ENCODE results near the gene WDR70. TPM values are rescaled to one million over a fixed set of nuclear protein-coding genes. Genes with fewer than 3 reads are reported as not detected.

WDR70 gene
- total RNA-seq, 2 donors from 2014 or later: 26.7 to 28.6 TPM

- no peaks in the 10 kb centered on the region for H3K36me3 ChIP-seq
Observed at GRCh38 chr5:37724395-37725125, 345.4 kb downstream of the WDR70 start.

GRCh38 chr5:37725185-37725584 lies 346.1 kb downstream of the WDR70 start:
- intact Hi-C loops (cut with DNase I): no loop called here
- no peaks in the 10 kb centered on the region for H3K36me3 ChIP-seq
- TF ChIP-seq CTCF (IDR thresholded peaks at IDR 0.05): no peak

More at GRCh38 chr5:37724395-37725125, 345.4 kb downstream of the WDR70 start:
- no peak for TF ChIP-seq CTCF (IDR thresholded peaks at IDR 0.05)
- no peak for DNase-seq
- H3K9me3 ChIP-seq: no peaks in the 10 kb centered on the region
- H3K27ac ChIP-seq: no peak overlapping the region
- no peak overlapping the region for H3K4me3 ChIP-seq
- no peaks in the 10 kb centered on the region for H3K27me3 ChIP-seq
- intact Hi-C loops (cut with DNase I): no loop called here
- no peaks in the 10 kb centered on the region for H3K4me1 ChIP-seq
- H3K9ac ChIP-seq (ENCODE audit: low read depth in 2 of 2, low read length in 2 of 2): no peak overlapping the region

GRCh38 chr5:37727238-37727637 lies 348.1 kb downstream of the WDR70 start:
- H3K36me3 ChIP-seq: no peaks in the 10 kb centered on the region
- intact Hi-C loops (cut with DNase I): no loop called here
- no peak overlapping the region for H3K9ac ChIP-seq (ENCODE audit: low read depth in 2 of 2, low read length in 2 of 2)
- H3K27me3 ChIP-seq: no peaks in the 10 kb centered on the region
- no peak for DNase-seq
- H3K27ac ChIP-seq: no peak overlapping the region
- H3K4me1 ChIP-seq: no peaks in the 10 kb centered on the region
- H3K4me3 ChIP-seq: no peak overlapping the region
- no peak for TF ChIP-seq CTCF (IDR thresholded peaks at IDR 0.05)
- H3K9me3 ChIP-seq: no peaks in the 10 kb centered on the region

More at GRCh38 chr5:37725185-37725584, 346.1 kb downstream of the WDR70 start:
- H3K9me3 ChIP-seq: no peaks in the 10 kb centered on the region
- H3K27me3 ChIP-seq: no peaks in the 10 kb centered on the region
- no peak overlapping the region for H3K4me3 ChIP-seq
- H3K4me1 ChIP-seq: no peaks in the 10 kb centered on the region
- no peak for DNase-seq
- no peak overlapping the region for H3K9ac ChIP-seq (ENCODE audit: low read depth in 2 of 2, low read length in 2 of 2)
- no peak overlapping the region for H3K27ac ChIP-seq

GRCh38 chr5:37730896-37731455 lies 351.9 kb downstream of the WDR70 start:
- Histone ChIP-seq H3K4me3 (no peak overlapping the region), H3K9me3 (no peaks in the 10 kb centered on the region), H3K9ac (ENCODE audit: low read depth in 2 of 2, low read length in 2 of 2) (no peak overlapping the region), H3K36me3 (no peaks in the 10 kb centered on the region), H3K27me3 (no peaks in the 10 kb centered on the region), H3K4me1 (no peaks in the 10 kb centered on the region), H3K27ac (no peak overlapping the region)
- intact Hi-C loops (cut with DNase I): no loop called here
- TF ChIP-seq CTCF (IDR thresholded peaks at IDR 0.05): no peak
- no peak for DNase-seq

GRCh38 chr5:37734114-37734513 lies 355.0 kb downstream of the WDR70 start:
- TF ChIP-seq CTCF (IDR thresholded peaks at IDR 0.05): no peak
- DNase-seq: no peak
- intact Hi-C loops (cut with DNase I): no loop called here
- H3K9ac ChIP-seq (ENCODE audit: low read depth in 2 of 2, low read length in 2 of 2): no peak overlapping the region
- H3K4me3 ChIP-seq: no peak overlapping the region
- no peaks in the 10 kb centered on the region for H3K36me3 ChIP-seq
- H3K9me3 ChIP-seq: no peaks in the 10 kb centered on the region
- no peaks in the 10 kb centered on the region for H3K27me3 ChIP-seq
- H3K4me1 ChIP-seq: peaks cover 3% of the 10 kb centered on the region
- H3K27ac ChIP-seq: no peak overlapping the region

Measured in colonic mucosa (tissue), 4 donors.